ENCODE data around the gene PLEKHM3. TPM values are rescaled to one million over a fixed set of nuclear protein-coding genes. Genes with fewer than 3 reads are reported as not detected.

PLEKHM3 gene
- total and polyA plus RNA-seq, 2 of the 13 experiments (the other 11 are each of a cell fraction or from before 2014, with no cell fraction given): 4.5 to 4.7 TPM

GRCh38 chr2:207819839-207820784 lies 205.2 kb downstream of the PLEKHM3 start (continued):
- TF ChIP-seq, protein P1, sequence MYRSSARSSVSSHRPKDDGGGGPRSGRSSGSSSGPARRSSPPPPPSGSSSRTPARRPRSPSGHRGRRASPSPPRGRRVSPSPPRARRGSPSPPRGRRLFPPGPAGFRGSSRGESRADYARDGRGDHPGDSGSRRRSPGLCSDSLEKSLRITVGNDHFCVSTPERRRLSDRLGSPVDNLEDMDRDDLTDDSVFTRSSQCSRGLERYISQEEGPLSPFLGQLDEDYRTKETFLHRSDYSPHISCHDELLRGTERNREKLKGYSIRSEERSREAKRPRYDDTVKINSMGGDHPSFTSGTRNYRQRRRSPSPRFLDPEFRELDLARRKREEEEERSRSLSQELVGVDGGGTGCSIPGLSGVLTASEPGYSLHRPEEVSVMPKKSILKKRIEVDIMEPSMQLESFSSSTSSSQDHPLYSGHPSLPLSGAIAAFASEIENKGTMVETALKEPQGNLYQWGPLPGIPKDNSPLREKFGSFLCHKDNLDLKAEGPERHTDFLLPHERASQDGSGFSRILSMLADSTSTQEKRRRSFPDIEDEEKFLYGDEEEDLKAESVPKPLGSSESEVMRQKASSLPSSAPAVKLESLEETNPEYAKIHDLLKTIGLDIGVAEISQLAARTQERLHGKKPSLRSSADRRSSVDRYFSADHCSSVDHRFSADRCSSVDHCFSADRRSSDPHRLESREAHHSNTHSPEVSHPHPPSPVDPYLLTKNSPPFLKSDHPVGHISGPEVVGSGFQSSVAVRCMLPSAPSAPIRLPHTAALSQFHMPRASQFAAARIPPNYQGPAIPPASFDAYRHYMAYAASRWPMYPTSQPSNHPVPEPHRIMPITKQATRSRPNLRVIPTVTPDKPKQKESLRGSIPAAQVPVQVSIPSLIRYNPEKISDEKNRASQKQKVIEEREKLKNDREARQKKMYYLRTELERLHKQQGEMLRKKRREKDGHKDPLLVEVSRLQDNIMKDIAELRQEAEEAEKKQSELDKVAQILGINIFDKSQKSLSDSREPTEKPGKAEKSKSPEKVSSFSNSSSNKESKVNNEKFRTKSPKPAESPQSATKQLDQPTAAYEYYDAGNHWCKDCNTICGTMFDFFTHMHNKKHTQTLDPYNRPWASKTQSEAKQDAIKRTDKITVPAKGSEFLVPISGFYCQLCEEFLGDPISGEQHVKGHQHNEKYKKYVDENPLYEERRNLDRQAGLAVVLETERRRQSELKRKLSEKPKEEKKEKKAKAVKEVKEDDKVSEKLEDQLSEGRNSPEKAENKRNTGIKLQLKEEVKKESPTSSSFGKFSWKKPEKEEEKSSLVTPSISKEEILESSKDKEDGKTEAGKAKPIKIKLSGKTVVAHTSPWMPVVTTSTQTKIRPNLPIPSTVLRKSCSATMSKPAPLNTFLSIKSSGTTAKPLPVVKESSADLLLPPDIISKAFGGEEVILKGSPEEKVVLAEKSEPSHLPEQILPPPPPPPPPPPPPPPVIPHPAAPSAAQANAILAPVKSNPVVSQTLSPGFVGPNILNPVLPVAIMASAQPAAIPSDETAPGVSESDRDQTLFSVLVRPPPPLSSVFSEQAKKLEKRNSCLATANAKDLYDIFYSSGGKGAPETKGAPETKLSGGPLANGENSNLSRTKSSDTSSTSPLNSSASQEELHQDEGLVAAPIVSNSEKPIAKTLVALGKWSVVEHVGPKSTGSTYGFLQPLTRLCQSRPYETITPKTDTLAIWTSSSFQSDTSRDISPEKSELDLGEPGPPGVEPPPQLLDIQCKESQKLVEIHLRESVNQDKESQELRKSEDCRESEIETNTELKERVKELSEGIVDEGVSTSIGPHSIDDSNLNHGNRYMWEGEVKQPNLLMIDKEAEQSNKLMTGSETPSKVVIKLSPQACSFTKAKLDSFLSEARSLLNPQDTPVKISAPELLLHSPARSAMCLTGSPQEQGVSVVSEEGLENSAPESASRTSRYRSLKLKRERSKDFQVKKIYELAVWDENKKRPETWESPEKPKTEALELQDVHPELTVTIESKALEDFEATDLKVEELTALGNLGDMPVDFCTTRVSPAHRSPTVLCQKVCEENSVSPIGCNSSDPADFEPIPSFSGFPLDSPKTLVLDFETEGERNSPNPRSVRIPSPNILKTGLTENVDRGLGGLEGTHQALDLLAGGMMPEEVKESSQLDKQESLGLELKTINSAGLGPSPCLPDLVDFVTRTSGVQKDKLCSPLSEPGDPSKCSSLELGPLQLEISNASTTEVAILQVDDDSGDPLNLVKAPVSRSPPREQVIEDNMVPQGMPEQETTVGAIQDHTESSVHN (CRISPR knock-in tag; IDR thresholded peaks at IDR 0.05): no peak
- TF ChIP-seq, protein P2, sequence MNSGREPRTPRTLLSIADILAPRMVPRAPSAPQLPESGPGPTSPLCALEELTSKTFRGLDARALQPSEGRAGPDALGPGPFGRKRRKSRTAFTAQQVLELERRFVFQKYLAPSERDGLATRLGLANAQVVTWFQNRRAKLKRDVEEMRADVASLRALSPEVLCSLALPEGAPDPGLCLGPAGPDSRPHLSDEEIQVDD (CRISPR knock-in tag; IDR thresholded peaks at IDR 0.05; ENCODE audit: borderline replicate concordance): no peak
- TF ChIP-seq ZNF550 (CRISPR knock-in tag; IDR thresholded peaks at IDR 0.05; ENCODE audit: borderline replicate concordance) (no peak), ZNF781 (CRISPR knock-in tag; IDR thresholded peaks at IDR 0.05; ENCODE audit: borderline replicate concordance, not compliant biosample characterization) (peak; percentile 81), KIAA2018 (CRISPR knock-in tag; IDR thresholded peaks at IDR 0.05; ENCODE audit: borderline replicate concordance) (no peak), NR1H2 (CRISPR knock-in tag; IDR thresholded peaks at IDR 0.05; ENCODE audit: borderline replicate concordance, low read depth) (no peak), MYNN (CRISPR knock-in tag; IDR thresholded peaks at IDR 0.05; ENCODE audit: low read depth) (no peak), HOXA7 (CRISPR knock-in tag; IDR thresholded peaks at IDR 0.05) (no peak), POLR2A (IDR thresholded peaks at IDR 0.05; ENCODE audit: insufficient read depth in 1 of 2, low read depth in 2 of 2, low read length in 2 of 2) (peak; percentile 68 to 81)
- TF ChIP-seq, protein P3, sequence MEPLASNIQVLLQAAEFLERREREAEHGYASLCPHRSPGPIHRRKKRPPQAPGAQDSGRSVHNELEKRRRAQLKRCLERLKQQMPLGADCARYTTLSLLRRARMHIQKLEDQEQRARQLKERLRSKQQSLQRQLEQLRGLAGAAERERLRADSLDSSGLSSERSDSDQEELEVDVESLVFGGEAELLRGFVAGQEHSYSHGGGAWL (CRISPR knock-in tag; IDR thresholded peaks at IDR 0.05): no peak

All from HepG2 (cell line).